T-cell (primary cell): ENCODE results near the gene RARB. TPM values are rescaled to one million over a fixed set of nuclear protein-coding genes. Genes with fewer than 3 reads are reported as not detected.

Experiments
- ATAC-seq, 4 experiments: fragments of 200-7000 bp in 3 of 4; fragments of 150-1000 bp in 1 of 4; cut with Tn5 transposase; replicated peaks in 1 of 4; 1 replicate in 3 of 4; 2 replicates in 1 of 4; pipeline ENCODE4 v1.10.0; 2021; ENCODE audit warnings: moderate library complexity in 3 of 4, mild to moderate bottlenecking in 2 of 4, moderate number of reproducible peaks in 1 of 4
- CTCF ChIA-PET, 2 donors: fragments of 300-600 bp; sonication (Branson Sonifier 250); formaldehyde crosslinking; loops; one replicate each; lab custom pipeline; 2022; ENCODE audit warnings: antibody characterized with exemption in 2 of 2; lab: Charles Lee
- POLR2A ChIA-PET, 2 donors: fragments of 300-600 bp; sonication (Branson Sonifier 250); formaldehyde crosslinking; loops; one replicate each; lab custom pipeline; 2022; ENCODE audit warnings: antibody characterized with exemption in 2 of 2; lab: Charles Lee
- DNase-seq, 35 experiments: peaks; one replicate each; pipeline versions ENCODE4 v3.0.0 to v3.0.0-alpha.2; 2013 to 2023
- H3K27ac ChIP-seq: one replicate; pipeline ENCODE4 v1.5.1; 2013; ENCODE audit warnings: low read length
- H3K27me3 ChIP-seq, 2 experiments: replicated peaks in 1 of 2; 1 replicate in 1 of 2; 2 replicates in 1 of 2; pipeline versions ENCODE4 v1.6.1 to v1.7.0; 2013; ENCODE audit warnings: low read length in 1 of 2, mixed read lengths in 1 of 2; ENCODE audit not compliant: control insufficient read depth in 2 of 2, insufficient read depth in 2 of 2; ENCODE audit errors: extremely low read depth in 1 of 2
- H3K36me3 ChIP-seq, 2 donors: 1 replicate in 1 of 2; 2 replicates in 1 of 2; pipeline versions ENCODE4 v1.6.1 to v1.7.0; 2013; ENCODE audit warnings: low read length in 1 of 2; ENCODE audit not compliant: control insufficient read depth in 2 of 2, insufficient read depth in 1 of 2; ENCODE audit errors: extremely low read depth in 1 of 2
- H3K4me1 ChIP-seq, 2 experiments: 1 replicate in 1 of 2; 2 replicates in 1 of 2; pipeline versions ENCODE4 v1.6.1 to v1.7.0; 2013; ENCODE audit warnings: low read length in 2 of 2, mixed read lengths in 1 of 2; ENCODE audit not compliant: insufficient read depth in 2 of 2, control insufficient read depth in 1 of 2; ENCODE audit errors: extremely low read depth in 1 of 2
- H3K4me3 ChIP-seq, 2 donors: 1 replicate in 1 of 2; 2 replicates in 1 of 2; pipeline versions ENCODE4 v1.5.1 to v1.7.0; 2013; ENCODE audit warnings: mild to moderate bottlenecking in 2 of 2, low read length in 1 of 2, moderate library complexity in 1 of 2; ENCODE audit not compliant: control insufficient read depth in 1 of 2; ENCODE audit errors: extremely low read depth in 1 of 2
- H3K9me3 ChIP-seq: 2 replicates; pipeline ENCODE4 v1.7.0; 2013
- H3K27ac Mint-ChIP-seq, 2 donors: one replicate each; pipeline ENCODE4 v1.8.0; 2020 to 2021; ENCODE audit warnings: mild to moderate bottlenecking in 2 of 2, mixed read lengths in 2 of 2
- H3K27me3 Mint-ChIP-seq, 2 donors: one replicate each; pipeline ENCODE4 v1.8.0; 2021 to 2022; ENCODE audit warnings: mixed read lengths in 2 of 2
- H3K36me3 Mint-ChIP-seq: one replicate; pipeline ENCODE4 v1.8.0; 2021; ENCODE audit warnings: mixed read lengths
- H3K4me1 Mint-ChIP-seq, 3 donors: one replicate each; pipeline ENCODE4 v1.8.0; 2020 to 2022; ENCODE audit warnings: mixed read lengths in 3 of 3, mild to moderate bottlenecking in 1 of 3
- H3K4me3 Mint-ChIP-seq, 3 donors: one replicate each; pipeline ENCODE4 v1.8.0; 2020 to 2022; ENCODE audit warnings: mild to moderate bottlenecking in 3 of 3, mixed read lengths in 3 of 3, moderate library complexity in 3 of 3
- H3K9me3 Mint-ChIP-seq, 3 donors: one replicate each; pipeline ENCODE4 v1.8.0; 2020 to 2022; ENCODE audit warnings: mixed read lengths in 3 of 3
- WGBS: methylation state at CpG from one replicate; pipeline ENCODE4 v1.1.5; 2013; ENCODE audit warnings: missing lambda C conversion rate; ENCODE audit not compliant: insufficient coverage; 5-methylcytosine and 5-hydroxymethylcytosine counted together
- total RNA-seq, 35 experiments: library from RNA in 6 of 35; stranded (reverse) in 6 of 35; fragments of 120-200 nt in 1 of 35; gene quantifications; one replicate each; pipeline versions ENCODE4 v1.2.1 to v1.2.4 and lab custom pipeline; 2013 to 2026

Gene RARB
- total RNA-seq, 5 donors from 2014 or later (not counting 1 experiment from before 2014, with no cell fraction given) = not detected

DNA sequence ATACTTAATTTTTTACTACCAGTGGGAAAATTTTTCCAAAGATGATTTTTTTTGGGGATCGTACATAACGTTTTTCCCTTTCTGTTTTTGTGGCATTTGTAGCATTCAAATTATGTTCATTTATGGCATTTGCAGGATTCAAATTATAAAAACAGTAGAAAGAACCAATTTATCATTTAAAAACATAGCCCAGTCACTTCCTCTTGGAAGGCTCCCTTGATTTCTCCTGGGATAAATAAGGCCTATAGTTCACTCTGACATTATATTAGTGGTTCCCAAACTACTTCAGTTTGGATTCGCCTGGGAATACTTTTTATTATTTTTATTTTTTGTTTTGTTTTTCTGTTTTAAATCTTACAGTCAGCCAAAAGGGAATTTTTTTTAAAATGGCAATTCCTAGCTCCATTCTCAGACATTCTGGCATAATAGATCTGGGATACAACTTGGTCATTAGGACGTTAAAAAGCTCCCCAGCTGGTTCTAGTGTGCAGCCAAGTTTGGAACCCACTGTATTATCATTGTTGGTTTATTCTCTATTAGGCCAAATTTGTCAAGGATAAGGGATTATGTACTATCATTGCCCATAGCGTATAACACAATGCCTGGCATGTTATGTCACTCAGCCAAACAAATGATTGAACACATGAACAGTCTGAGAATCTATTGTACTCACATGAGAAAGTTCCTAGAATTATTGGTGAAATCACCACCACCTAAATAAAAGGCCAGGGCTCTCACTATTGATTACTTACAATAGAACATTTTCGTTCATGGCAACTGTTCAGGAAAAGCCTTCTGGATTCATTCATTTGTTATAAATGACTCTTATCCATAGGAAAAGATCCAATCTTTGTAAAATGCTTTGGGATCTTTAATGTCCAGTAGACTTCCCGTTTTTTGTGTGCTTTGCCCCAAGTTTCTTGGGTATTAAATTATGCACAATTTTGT, 28.9 kb downstream of the RARB start:
- no peak overlapping the region for H3K27ac ChIP-seq
- ATAC-seq (no peak), DNase-seq (no peak)
- H3K27ac Mint-ChIP-seq = no peak overlapping the region
- peaks cover 2 to 3% of the 10 kb centered on the region in 2 donors for H3K27me3 Mint-ChIP-seq
- H3K27me3 ChIP-seq = no peaks in the 10 kb centered on the region
- CTCF ChIA-PET = no interaction called here
- POLR2A ChIA-PET = no interaction called here
- no peaks in the 10 kb centered on the region for H3K36me3 Mint-ChIP-seq
- H3K4me1 Mint-ChIP-seq = no peaks in the 10 kb centered on the region
- H3K4me1 ChIP-seq = no peaks in the 10 kb centered on the region
- no peaks in the 10 kb centered on the region for H3K9me3 ChIP-seq
- no peak overlapping the region for H3K4me3 ChIP-seq
- H3K36me3 ChIP-seq = no peaks in the 10 kb centered on the region
- no peak overlapping the region for H3K4me3 Mint-ChIP-seq
- H3K9me3 Mint-ChIP-seq = no peaks in the 10 kb centered on the region
- 75% methylated on average over 2 of the region's 7 CpGs for WGBS

DNA sequence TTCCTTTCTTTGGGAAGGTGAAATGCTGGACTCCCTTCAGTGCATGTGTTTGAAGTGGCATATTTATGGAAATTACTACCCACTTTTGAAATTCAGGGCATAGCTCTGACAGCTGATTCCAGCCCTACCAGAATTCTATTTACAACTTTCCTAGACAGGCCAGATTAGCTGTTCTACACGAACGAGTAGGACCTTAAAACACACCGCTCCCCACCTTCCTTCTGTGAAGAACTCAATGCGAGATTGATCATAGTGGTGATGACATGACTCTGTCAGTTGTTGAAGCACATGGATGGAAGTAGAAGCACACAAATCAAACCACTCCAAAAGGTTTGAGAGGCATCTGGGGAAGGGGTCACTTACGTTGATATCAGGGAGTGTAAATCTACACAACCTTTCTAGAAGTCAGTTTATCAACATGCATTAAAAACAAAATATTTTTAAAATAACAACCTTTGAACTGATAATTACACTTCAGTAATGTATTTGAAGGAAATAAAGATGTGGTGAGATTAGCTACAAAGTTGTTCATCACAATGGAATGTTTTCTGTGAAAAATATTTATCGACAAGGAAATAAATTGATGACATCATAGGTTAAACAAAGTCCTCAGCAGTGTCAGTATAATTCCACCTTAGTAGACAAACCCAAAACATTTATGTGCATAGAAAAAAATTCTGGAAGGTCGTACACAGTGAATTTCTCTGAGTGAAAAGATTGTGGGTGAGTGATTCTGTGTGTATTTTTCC, 29.8 kb downstream of the RARB start:
- CTCF ChIA-PET = no interaction called here
- ATAC-seq = no peak
- Mint-ChIP-seq H3K4me3 (no peak overlapping the region), H3K9me3 (no peaks in the 10 kb centered on the region), H3K27ac (no peak overlapping the region), H3K36me3 (no peaks in the 10 kb centered on the region), H3K27me3 (peaks cover 2 to 3% of the 10 kb centered on the region in 2 donors), H3K4me1 (no peaks in the 10 kb centered on the region)
- no CpG with 5 or more reads among the region's 7 CpGs for WGBS
- Histone ChIP-seq H3K4me3 (no peak overlapping the region), H3K36me3 (no peaks in the 10 kb centered on the region), H3K27ac (no peak overlapping the region), H3K27me3 (no peaks in the 10 kb centered on the region), H3K4me1 (no peaks in the 10 kb centered on the region), H3K9me3 (no peaks in the 10 kb centered on the region)
- POLR2A ChIA-PET = no interaction called here
- no peak for DNase-seq

DNA sequence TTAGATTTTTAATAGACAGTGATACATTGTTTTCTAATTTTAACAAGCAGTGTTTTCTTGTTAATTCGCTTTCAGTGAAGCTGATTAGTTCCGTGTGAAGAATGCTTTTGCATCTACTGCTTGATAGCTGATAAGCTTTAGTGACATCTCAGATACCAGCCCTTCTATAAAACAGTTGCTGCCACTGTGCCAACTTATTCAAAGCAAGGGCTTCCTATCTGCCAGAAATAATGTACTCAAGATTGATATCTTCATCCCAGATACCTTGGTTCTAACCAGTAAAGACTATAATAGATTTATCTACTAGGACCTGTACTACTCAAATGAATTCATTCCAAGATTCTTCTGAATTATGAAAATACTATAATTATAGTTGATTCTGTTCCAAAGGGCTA, 30.4 kb downstream of the RARB start:
- H3K36me3 ChIP-seq = no peaks in the 10 kb centered on the region
- Mint-ChIP-seq H3K4me1 (no peaks in the 10 kb centered on the region), H3K27me3 (peaks cover 2 to 3% of the 10 kb centered on the region in 2 donors), H3K27ac (no peak overlapping the region), H3K4me3 (no peak overlapping the region), H3K9me3 (no peaks in the 10 kb centered on the region), H3K36me3 (no peaks in the 10 kb centered on the region)
- ChIA-PET POLR2A (no interaction called here), CTCF (no interaction called here)
- ATAC-seq = no peak
- H3K9me3 ChIP-seq = no peaks in the 10 kb centered on the region
- DNase-seq = no peak
- no peak overlapping the region for H3K27ac ChIP-seq
- WGBS = no CpG with 5 or more reads among the region's 2 CpGs
- H3K27me3 ChIP-seq = no peaks in the 10 kb centered on the region
- H3K4me1 ChIP-seq = no peaks in the 10 kb centered on the region
- no peak overlapping the region for H3K4me3 ChIP-seq

DNA sequence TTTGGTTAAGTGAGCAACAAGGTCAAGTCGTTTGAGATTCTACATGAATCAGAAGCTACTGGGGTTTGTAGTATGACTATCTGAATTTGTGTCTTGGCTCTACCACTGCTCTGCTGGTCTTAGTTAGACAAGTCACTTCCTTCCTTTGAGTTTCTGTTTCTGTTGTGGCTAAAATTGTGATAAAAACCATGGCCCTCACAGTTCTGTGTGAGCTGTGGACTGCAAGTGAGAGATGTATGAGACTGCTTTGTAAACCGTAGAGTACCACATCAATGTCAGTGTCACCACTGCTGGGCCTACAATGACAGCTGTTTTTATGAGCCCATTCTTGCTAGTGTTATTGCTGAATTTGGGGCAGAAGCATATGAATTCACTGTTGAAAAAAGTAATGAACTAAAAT, 32.7 kb downstream of the RARB start:
- Mint-ChIP-seq H3K36me3 (no peaks in the 10 kb centered on the region), H3K4me3 (no peak overlapping the region), H3K27me3 (no peaks in the 10 kb centered on the region), H3K9me3 (no peaks in the 10 kb centered on the region), H3K4me1 (no peaks in the 10 kb centered on the region), H3K27ac (no peak overlapping the region)
- Histone ChIP-seq H3K4me3 (no peak overlapping the region), H3K36me3 (no peaks in the 10 kb centered on the region), H3K4me1 (no peaks in the 10 kb centered on the region), H3K27ac (no peak overlapping the region), H3K9me3 (no peaks in the 10 kb centered on the region), H3K27me3 (no peaks in the 10 kb centered on the region)
- 13% methylated on average over 1 of the region's 2 CpGs for WGBS
- POLR2A ChIA-PET = interaction anchor here in 1 of 2 donors (0.5 kb wide), 1 partner anchor 12 kb away, joined by 3 read pairs; no protein-coding TSS in a partner anchor
- peak in 4 of 35 experiments; percentile 1 to 7 (median 3) for DNase-seq
- ATAC-seq = peak in 2 of 4 experiments; percentile 26 to 37
- CTCF ChIA-PET = no interaction called here

DNA sequence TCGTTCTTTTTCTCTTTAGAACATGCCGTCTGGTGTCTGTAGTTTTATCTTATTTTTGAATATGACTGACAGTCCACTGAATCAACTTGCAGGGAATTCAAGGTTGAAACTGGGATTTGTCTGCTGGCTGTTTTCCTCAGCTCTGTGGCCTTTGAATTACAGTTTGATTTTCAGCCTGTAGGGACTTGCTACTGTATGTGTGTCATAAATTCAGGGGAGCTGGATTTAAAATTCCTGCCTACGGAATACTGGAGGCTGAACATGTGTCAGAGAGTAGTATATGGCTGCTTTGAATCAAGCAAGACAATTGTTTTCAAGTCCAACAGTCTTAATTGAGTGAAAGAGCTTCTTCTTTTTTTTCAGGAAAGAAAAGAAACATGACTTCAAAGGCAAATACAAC, 33.9 kb downstream of the RARB start:
- Histone ChIP-seq H3K9me3 (no peaks in the 10 kb centered on the region), H3K4me3 (no peak overlapping the region), H3K36me3 (no peaks in the 10 kb centered on the region), H3K27ac (no peak overlapping the region), H3K27me3 (no peaks in the 10 kb centered on the region), H3K4me1 (no peaks in the 10 kb centered on the region)
- no peak for ATAC-seq
- no peaks in the 10 kb centered on the region for H3K36me3 Mint-ChIP-seq
- no peak overlapping the region for H3K27ac Mint-ChIP-seq
- no peaks in the 10 kb centered on the region for H3K9me3 Mint-ChIP-seq
- H3K27me3 Mint-ChIP-seq = no peaks in the 10 kb centered on the region
- ChIA-PET CTCF (no interaction called here), POLR2A (no interaction called here)
- no peak for DNase-seq
- H3K4me3 Mint-ChIP-seq = no peak overlapping the region
- WGBS = no CpG with 5 or more reads among the region's 3 CpGs
- H3K4me1 Mint-ChIP-seq = no peaks in the 10 kb centered on the region

DNA sequence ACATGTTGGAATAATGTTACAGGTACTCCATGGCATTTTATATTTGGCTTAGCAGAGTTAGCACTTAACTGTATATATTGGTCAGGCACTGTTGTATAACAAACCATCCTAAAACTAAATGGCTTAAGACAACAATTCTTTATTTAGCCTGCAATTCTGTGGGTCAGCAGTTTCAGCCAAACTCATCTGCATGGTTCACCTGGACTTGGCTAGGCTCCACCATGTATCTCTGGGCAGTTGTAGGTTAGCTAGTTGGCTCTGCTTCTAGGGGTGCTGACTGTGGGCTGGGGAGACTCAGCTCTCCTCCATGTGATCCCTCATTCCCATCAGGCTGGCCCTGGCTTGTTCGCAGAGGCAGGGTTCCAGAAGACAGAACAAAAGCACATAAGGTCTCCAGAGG, 34.4 kb downstream of the RARB start:
- Mint-ChIP-seq H3K9me3 (no peaks in the 10 kb centered on the region), H3K27me3 (no peaks in the 10 kb centered on the region), H3K4me3 (no peak overlapping the region), H3K4me1 (no peaks in the 10 kb centered on the region), H3K27ac (no peak overlapping the region), H3K36me3 (no peaks in the 10 kb centered on the region)
- no peak for ATAC-seq
- Histone ChIP-seq H3K9me3 (no peaks in the 10 kb centered on the region), H3K36me3 (no peaks in the 10 kb centered on the region), H3K27ac (no peak overlapping the region), H3K4me3 (no peak overlapping the region), H3K27me3 (no peaks in the 10 kb centered on the region), H3K4me1 (no peaks in the 10 kb centered on the region)
- ChIA-PET CTCF (no interaction called here), POLR2A (no interaction called here)
- WGBS = 92% methylated on average over 1 of the region's 1 CpG
- no peak for DNase-seq
